Jurkat, Clone E6-1 (cell line): Measurements from ENCODE around the gene SUCLG2.

Experiments
- DNase-seq: peaks from one replicate; pipeline ENCODE4 v3.0.0-alpha.2; 2011; ENCODE audit warnings: low read depth, low spot score
- H3K4me3 ChIP-seq: 2 replicates; pipeline ENCODE4 v1.5.1; 2011; ENCODE audit warnings: mild to moderate bottlenecking, low read length, control low read depth, moderate library complexity

Gene SUCLG2

GRCh38 chr3:67486883-67487282 is 167.5 kb downstream of the SUCLG2 start:
- no peak for DNase-seq
- H3K4me3 ChIP-seq, result no peak overlapping the region

DNA sequence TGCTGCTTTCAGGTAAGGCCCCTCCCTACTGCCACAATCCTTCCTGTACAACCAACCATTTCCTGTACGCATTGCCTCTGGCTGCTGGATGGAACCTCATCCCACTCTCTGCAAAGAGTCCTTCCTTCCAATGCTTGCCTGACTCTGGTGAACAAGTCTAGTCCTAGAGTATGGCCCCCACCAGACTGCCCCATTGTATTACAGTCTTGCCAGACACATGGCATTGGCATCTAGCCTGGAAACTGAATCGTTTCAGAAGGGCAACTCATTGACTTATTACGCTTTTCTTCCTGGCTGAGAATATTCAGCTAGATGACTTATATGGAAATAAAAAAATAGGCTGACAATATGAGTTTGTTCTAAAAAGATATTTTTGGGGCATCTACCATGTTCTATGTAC is 170.3 kb downstream of the SUCLG2 start:
- no peak overlapping the region for H3K4me3 ChIP-seq

GRCh38 chr3:67481126-67481525 is 173.3 kb downstream of the SUCLG2 start:
- no peak for DNase-seq
- H3K4me3 ChIP-seq, result no peak overlapping the region

More for the DNA sequence above, 170.3 kb downstream of the SUCLG2 start:
- DNase-seq, result peak; percentile 10

- H3K4me3 ChIP-seq, result no peak overlapping the region
- DNase-seq, result no peak
These were observed 176.0 kb downstream of the SUCLG2 start for GRCh38 chr3:67478423-67478822.

DNA sequence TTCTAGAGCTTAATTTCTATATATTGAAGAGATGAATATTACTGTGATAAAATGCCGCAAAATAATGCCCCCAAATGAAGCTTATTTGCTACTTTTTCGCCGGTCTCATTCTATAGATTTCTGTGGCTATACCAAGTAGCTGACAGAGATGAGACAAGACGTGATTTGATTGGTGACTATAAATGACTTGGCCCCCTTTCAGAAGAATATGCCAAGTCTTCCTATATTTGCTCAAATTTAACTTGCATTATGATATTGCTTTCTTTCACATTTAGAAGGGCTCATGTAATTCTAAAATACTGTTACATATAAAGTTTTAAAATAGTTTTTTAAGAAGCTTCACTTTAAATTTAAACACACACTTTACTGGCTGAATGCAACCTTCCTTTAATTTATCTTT is 180.1 kb downstream of the SUCLG2 start:
- H3K4me3 ChIP-seq, result no peak overlapping the region
- no peak for DNase-seq

DNA sequence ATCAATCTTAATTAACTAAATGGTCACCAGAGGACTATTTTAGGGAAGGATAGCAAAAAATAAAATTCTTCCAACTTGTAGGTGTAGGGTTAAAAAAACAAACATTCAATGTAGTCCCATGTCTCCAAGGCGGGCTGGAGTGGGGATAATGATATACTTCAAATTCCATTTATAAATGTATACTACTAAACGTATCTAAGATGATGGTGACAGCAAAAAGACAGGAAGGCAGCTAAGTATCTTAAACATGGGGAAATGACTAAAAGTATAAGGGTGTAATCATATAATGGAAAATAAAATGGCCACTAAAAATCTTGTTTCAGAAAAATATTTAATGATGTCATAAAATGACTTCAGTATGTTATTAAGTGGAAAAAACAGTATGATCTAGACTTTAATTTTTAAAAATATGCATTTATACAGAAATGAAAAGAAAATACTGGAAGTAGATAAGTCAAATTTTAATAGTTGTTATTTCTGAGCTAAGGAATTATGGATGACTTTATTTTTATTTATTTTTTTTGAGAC is 181.7 kb downstream of the SUCLG2 start:
- no peak overlapping the region for H3K4me3 ChIP-seq
- DNase-seq, result no peak

GRCh38 chr3:67470207-67470606 is 184.2 kb downstream of the SUCLG2 start:
- DNase-seq, result no peak
- no peak overlapping the region for H3K4me3 ChIP-seq

GRCh38 chr3:67468511-67468910 is 185.9 kb downstream of the SUCLG2 start:
- no peak overlapping the region for H3K4me3 ChIP-seq
- DNase-seq, result no peak

GRCh38 chr3:67463656-67464055 is 190.8 kb downstream of the SUCLG2 start:
- no peak for DNase-seq
- H3K4me3 ChIP-seq, result no peak overlapping the region

- no peak overlapping the region for H3K4me3 ChIP-seq
- no peak for DNase-seq
These were observed 192.2 kb downstream of the SUCLG2 start for GRCh38 chr3:67462187-67462586.

- H3K4me3 ChIP-seq, result no peak overlapping the region
- no peak for DNase-seq
These were observed 192.7 kb downstream of the SUCLG2 start for GRCh38 chr3:67461667-67462142.

- H3K4me3 ChIP-seq, result no peak overlapping the region
- DNase-seq, result no peak
These were observed 193.4 kb downstream of the SUCLG2 start for GRCh38 chr3:67460841-67461510.

GRCh38 chr3:67459796-67460195 is 194.6 kb downstream of the SUCLG2 start:
- DNase-seq, result no peak
- H3K4me3 ChIP-seq, result no peak overlapping the region

GRCh38 chr3:67458896-67459530 is 195.4 kb downstream of the SUCLG2 start:
- DNase-seq, result no peak
- H3K4me3 ChIP-seq, result no peak overlapping the region

GRCh38 chr3:67458408-67458807 is 196.0 kb downstream of the SUCLG2 start:
- no peak for DNase-seq
- H3K4me3 ChIP-seq, result no peak overlapping the region

DNA sequence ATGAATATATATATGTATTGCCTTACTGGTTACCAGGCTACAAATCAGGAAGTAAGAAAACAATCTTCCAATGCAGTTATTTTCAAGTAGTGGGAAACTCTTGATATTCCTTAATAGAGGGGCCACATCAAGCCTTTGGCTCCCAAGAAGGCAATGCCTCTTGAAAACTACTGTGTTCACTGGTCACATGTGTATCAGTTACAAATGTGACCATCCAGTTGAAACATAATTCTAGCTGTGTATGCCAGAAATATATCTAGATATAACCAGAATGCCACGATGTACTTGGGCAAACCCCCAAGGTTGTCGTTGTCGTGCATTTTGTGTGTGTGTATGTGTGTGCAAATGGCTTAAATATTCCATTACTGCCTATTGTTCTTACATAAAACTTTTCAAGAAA is 200.8 kb downstream of the SUCLG2 start:
- no peak for DNase-seq
- no peak overlapping the region for H3K4me3 ChIP-seq

DNA sequence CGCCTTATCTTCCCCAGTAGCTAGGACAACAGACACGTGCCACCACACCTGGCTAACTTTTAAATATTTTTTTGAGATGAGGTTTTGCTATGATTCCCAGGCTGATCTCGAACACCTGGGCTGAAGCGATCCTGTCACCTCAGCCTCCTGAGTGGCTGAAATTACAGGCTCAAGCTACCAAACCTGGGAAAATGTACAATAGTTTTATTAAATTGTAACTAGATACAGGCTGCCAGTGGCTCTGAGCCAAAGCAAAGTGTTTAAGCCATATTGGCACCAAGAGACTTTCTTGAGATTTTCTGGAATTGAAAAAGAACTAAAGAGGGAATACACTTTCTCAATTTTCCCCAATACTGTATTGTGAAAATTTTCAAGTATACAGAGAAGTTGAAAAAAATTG is 204.3 kb downstream of the SUCLG2 start:
- no peak overlapping the region for H3K4me3 ChIP-seq
- DNase-seq, result no peak

DNA sequence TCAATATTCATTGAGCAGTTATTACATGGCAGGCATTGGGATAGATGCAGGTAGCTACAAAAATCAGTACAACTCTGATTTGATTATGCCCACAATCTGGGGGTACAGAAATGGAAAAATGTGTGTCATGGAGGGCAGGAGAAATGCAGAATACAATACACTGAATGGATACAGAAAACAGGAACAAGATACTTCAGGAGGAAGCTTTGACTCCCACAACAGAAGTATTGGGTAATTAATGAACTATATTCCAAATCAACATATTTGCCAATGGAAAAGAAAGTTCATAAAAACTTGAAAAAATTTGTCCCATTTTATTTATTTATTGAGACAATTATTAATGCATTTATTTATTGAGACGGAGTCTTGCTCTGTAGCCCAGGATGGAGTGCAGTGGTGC is 207.0 kb downstream of the SUCLG2 start:
- H3K4me3 ChIP-seq, result no peak overlapping the region
- DNase-seq, result no peak

GRCh38 chr3:67437789-67438188 is 216.6 kb downstream of the SUCLG2 start:
- no peak overlapping the region for H3K4me3 ChIP-seq
- no peak for DNase-seq

GRCh38 chr3:67437090-67437489 is 217.3 kb downstream of the SUCLG2 start:
- DNase-seq, result no peak

GRCh38 chr3:67433109-67433508 is 221.3 kb downstream of the SUCLG2 start:
- no peak for DNase-seq
- no peak overlapping the region for H3K4me3 ChIP-seq

More at GRCh38 chr3:67437090-67437489, 217.3 kb downstream of the SUCLG2 start:
- H3K4me3 ChIP-seq, result no peak overlapping the region
